GM21390 (cell line): ENCODE data around the gene C1orf35.
A peak's percentile ranks its signal among the peaks of the same experiment; 100 is the strongest.

ENCODE experiments used
- ATAC-seq: cut with Tn5 transposase; IDR thresholded peaks from one replicate; pipeline ENCODE4 v1.9.1; 2021; ENCODE audit not compliant: unreplicated experiment

The C1orf35 gene

DNA sequence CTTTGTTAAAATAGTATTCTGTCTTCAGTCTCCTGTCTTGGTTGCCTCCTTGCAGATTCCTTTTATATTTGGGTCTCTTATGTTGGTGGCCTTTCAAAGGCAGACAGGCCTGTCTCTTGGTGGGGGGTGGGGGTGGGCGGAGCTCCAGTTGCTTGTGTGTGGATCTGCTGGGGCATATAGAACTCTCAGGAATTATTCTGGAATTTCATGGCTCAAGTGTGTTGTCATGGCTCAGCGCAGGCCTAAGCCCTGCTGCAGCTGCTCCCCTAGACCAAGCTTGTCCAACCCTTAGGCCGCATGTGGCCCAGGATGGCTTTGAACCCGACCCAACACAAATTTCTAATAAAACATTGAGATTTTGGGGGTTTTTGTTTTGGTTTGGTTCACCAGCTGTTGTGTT, 8.0 kb downstream of the C1orf35 start:
- ATAC-seq, result no peak

DNA sequence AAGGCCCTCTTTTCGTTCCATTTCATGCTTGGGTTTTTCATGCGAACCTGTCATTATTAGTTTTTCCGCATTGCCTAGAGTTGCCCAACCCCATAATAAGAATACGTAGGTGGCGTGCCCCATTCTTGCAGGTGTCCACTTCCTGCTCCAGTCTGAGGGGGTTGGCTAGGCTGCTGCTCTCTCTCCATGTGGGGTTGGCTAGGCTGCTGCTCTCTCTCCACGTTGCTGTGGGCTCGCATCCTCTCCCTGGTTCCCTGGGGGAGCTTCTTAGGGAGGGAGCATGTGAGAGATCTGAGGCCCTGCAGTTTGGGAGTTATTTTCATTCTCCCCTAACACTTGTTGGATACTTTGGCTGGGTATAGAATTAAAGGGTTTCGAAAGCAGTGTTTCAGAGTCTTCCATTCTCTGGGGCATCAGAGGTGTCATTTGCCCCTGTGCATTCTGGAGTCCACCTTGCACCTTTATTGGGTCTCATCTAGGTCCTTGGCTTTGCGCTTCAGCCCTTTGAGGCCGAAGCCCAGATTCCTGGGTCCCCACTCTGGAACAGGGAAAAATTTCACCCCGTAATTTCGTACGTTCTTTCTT, 8.6 kb downstream of the C1orf35 start:
- ATAC-seq, result no peak

DNA sequence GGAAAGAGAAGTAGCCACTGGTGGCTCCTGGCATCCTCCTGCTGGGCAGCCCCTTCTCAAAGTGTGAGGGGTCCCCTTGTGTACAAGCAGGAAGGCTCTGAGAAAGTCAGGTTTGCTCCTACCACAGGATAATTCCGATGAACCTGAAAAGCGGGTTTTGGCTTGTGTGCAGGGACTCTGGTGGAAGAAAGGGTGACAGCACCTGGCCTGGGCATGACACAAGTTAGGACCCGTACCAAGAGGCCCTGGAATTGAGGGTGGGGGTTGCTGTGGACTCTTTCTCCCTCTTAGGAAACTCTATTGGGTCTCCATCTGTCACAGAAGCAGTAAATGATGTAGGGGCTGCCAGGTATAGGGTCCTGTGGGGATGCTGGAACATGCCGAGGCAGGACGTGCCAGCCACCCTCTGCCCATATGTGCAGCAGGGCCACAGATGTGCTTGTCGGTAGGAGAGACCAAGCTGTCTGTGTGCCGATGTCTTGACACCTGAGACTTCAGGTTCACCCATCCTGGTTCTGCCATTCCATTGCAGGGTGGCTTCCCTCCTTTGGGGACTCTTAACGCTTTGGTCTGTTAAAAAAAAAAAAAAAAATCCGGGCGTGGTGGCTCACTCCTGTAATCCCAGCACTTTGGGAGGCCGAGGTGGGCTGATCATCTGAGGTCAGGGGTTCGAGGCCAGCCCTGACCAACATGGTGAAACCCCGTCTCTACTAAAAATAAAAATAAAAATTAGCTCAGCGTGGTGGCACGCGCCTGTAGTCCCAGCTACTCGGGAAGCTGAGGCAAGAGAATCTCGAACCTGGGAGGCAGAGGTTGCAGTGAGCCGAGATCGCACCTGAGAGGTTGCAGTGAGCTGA, 9.8 kb downstream of the C1orf35 start:
- ATAC-seq, result no peak

DNA sequence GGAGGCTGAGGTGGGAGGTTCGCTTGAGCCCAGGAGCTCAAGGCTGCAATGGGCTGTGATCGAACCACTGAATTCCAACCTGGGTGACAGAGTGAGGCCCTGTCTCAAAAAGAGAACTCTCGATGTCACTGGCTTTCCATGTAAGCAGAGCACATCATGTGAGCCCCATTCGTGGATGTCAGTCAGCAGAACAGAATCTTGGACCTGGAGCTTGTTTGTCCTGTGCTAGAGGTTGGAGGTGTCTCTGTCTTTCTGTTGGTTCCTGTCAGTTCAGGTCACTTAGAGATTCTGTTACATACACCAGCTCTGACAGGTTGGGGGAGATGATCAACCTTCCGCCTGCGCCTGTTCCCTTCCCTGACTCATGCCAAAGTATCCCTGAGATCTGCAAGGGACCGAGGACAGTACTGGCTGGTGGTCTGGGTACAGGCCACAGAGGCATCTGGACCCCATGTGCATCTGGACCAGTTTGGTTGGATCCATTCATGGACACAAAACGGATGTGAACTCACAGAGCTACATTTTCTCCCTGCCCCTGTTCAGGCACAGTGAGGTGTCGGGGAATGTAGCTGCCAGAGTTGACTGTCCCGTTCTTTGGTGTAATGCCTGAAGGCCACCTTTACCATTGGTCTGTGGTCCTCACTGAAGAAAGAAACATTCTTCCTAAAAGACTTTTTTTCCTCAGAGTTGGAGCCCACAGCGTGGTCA, 10.6 kb downstream of the C1orf35 start:
- no peak for ATAC-seq

DNA sequence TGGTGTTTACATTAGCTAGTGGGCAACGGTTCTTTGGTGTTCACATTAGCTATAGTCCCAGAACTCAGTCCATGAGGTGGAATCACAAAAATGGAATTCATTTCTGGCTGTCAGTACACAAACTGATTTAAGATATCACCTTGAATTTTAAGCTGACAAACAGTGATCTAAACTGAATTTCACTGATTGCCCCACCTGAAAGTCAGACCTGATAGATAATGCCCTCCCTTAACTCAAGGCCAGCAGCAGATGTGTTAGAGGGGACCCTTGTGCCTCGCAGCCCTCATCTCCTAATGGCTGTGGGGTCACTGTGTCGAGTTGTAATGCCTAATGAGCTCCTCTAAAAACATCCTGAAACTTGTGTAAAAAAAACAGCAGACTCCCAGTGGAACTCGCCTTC, 12.0 kb downstream of the C1orf35 start:
- ATAC-seq, result no peak

DNA sequence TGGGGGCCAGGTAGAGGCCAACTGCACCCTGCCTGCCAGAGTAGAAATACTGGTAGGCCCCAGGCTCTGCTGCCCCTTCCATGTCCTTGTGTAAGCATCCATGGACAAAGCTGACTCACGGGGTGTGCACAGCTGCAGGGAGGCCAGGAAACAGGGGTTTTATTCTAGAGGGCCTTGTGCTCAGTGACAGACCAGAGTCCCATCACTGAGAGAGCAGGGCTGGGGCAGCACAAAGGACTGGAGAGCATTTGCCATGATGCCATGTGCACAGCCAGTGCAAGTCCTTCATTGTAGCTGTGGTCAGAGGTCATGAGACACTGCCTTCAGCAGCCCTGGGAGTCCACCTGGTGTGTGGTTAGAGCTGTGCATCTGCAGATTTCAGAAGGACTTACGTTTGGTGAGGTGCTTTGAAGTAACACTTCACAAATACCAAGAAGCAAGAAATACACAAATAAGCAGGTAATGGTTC, 12.5 kb downstream of the C1orf35 start:
- ATAC-seq, result no peak

DNA sequence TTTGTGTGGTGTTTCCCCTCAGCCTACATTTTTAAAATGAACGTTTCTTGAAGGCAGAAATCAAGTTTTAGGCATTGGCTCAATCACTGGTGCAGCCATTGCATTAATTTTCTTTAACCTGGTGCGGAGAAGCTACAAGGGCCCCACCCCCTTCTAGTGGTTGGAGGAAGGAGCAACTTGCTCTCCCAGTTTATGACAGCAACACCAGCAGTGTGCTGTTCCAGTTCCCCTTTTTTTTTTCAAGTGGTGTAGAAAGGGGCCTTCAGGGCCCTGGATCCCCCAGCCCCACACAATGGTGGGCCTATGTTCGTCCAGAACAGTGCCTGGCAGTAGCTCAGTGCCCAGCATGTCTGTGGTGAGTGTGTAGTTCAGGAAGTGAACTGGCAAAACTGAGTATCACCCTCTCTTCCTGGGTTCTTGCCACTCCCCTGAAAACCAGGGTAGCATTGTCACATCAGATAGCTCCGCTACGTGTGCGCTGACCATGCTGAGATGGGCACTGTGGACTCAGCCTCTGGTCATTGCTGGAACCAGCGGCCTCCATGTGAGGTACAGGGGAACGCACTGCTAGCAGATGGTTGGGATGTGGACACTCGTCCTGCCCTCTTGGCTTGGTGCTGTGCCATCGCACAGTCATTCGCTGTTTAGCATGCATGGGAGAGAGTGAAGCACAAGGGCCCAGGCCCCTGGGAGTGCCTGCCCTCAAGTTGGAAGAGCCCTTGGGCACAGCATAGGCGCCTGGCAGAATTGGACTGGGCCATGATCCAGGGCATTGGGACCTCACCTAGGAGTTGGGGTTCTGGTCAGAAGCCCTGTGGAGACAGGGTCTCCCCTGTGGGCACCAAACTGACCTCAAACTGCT, 13.4 kb downstream of the C1orf35 start:
- ATAC-seq, result no peak

DNA sequence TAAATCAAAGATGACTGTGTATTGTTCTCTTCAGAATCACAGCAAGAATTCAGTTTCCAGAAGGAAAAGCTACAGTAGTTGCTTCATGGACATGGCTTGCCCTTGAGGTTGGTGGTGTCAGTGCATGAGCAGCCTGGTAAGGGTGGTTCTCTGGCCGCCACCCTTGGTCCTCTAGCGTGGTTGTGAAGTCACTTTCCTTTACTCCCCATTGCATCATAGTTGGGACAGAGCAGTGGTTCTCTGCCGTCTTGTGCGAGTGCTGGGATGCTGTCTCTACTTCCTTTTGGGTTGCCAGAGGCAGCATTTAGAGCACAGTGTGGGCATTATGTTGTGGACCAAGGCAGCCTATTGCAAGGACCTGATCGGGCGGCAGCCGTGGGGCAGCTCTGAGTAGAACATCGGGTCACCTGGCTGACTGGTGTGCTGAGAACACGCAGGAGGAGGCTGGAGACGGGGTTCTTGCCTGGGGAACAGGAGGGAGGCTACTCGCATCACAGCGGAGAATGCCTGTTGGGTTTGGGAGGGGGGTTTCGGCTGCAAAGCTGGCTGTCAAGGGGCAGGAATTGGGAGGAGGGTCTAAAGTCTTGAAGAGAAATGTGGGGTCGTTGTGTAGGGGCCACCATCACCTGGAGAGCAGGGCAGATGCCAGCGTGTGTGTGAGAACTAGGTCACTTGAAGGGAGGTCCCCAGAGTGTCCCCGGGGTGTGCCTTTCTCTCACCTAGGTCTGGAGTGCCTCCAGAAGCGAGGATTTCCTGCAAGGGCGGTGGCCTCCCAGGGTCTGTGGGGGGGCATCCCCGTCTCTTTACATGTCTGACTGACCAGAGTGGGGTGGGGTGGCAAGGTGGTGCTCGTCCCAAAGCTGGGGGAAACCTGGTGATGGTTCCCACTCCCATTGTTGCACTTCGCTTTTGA, 14.3 kb downstream of the C1orf35 start:
- ATAC-seq, result no peak

DNA sequence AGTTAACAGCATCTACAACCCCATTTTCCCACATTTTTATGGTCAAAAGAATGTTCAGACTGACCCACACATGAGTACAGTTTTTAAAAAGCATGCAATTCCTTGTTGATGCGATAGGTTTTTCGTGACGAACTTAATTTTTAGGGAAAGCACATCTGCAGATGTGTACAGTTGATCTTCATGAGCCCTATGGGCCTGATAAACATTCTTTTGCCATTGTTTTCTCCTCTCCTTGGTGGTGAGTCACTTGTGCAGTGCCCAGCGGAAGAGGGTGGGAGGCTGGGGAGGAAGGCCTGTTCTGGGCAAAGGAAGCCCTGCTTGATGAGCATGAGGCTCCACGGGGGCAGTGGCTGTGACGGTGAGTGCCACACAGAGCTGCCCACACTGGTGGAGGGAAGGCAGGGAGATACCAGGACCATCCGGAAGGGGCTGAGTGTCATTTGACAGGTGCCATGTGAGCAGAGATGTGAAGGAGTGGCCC, 15.3 kb downstream of the C1orf35 start:
- ATAC-seq, result no peak

DNA sequence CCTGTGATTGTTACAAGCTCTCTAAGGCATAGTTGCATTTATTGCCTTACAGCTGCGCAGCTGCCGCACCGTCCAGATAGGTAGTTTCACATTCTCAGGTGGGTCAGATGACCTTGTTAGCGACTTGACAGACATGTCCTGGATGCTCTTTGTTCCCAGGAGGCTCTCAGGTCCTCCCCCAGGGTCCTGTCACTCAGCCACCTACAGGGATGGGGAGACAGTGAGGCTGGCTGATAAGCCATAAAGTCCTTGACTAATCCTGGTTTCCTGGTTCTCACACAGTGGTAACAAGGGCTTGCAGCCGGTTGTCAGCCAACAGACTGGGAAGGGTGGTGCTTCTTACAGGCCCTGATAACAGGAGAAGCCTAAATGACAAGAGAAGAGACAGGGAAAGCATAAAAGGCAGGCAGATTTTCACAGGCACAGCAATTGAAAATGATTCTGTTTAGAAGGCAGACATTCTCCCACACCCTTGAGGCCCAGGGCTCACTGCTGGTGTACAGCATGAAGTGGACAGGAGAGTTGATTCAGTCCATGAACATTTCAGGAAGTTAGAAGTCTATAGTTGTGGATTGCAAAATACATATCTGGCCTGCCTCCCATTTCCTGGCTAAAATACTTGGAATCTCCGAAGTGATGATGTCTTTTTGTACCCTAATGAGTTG, 17.7 kb downstream of the C1orf35 start:
- no peak for ATAC-seq

DNA sequence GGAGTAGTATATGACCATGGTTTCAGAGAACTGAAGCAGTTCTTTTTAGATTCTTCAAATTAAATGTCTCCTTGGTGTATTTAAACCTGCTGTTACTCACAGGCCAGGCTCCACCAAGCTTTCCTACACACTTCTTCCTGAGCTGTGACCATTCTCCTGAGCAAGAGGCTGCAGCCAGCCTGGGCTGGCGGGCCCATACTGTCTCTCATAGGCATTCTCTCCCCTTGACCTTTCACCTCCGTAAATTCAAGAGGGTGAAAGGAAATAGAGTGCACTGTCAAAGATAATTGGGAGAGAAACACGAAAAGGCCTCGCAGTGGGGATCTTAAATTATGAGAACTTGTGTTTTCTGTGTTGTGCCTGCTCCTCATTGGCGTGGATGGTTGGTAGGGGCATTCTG, 18.3 kb downstream of the C1orf35 start:
- ATAC-seq, result no peak

DNA sequence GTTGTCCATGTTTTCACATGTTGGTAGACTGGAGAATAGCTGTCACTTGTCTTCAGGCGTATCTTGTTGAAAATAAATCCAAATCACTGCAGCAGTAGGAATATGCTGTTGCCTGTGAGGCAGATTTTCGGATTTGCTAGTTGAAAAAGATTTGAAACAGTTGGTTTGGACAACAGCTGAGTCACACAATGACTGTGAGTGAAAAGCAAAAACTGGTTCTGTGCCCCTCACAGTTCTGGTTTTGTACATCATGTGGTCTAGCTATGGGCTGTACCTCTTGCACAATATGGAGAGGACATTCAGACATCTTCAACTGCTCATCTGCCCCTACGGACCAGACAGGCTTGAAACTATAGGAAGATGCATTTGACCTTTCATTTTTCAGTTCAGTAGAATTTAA, 18.8 kb downstream of the C1orf35 start:
- ATAC-seq, result no peak

DNA sequence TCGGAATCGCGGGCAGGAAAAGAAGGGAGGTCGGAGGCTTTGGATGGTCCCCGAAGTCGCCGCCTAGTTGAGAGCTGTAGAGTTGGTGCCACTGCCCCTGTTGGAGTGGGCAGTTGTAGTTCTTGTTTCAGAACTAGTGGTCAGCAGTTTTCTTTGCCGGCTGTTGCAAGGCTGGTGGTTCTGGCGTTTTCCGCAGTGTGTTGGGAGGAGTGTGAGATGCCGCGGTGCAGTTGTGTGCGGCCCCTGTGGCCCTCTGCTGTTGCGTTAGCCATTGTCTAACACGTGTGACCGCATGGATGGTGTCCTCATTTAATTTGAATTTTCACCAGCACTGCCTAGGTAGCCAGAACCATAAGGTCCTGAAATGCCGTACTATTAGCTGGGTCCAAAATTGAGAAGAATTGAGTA, 19.2 kb downstream of the C1orf35 start:
- no peak for ATAC-seq

DNA sequence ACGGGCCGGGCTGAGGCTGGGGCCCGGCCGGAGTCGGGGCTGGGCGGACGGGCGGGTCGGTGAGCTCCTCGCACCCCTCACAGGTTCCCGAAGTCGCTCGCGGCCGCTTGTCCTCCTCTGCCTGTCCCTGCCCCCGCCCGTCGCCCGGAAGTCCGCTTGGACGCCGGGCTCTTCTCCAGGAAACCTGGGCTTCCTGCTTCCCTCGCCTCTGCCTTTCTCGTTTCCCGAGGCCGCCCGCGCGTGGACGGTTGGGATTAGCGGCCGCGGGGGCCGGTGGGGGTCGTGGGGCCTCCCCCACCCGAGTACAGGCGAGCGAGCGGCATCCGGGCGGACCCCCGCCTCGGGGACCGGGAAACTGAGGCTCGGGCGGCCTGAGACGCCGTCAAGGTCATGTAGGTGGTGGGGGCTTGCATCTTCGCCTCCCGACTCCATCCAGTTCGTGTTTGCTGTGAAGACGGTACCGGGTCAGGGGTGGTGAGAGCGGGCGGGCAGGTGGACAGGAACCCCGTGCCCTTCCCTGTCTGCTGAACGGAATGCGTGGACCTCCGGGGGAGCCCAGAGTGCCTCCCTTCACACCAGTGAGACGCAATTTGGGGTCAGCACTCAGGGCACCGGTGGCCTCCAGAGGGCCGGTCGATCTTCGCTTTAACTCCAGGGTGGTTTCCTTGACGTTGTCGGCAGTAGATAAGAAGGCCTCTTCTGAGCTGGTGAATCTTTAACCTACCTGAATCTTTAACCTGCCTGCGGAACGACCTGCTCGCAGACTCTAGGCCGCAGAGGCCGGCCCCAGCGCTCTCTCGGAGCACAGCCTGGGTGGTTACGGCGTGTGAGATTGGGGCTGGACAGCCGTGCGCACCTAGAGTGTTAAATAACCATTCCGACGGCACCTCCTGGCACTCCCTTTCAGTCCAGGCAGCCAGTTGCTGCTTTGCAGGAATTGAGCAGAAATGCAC, 19.9 kb downstream of the C1orf35 start:
- peak; percentile 9 for ATAC-seq

DNA sequence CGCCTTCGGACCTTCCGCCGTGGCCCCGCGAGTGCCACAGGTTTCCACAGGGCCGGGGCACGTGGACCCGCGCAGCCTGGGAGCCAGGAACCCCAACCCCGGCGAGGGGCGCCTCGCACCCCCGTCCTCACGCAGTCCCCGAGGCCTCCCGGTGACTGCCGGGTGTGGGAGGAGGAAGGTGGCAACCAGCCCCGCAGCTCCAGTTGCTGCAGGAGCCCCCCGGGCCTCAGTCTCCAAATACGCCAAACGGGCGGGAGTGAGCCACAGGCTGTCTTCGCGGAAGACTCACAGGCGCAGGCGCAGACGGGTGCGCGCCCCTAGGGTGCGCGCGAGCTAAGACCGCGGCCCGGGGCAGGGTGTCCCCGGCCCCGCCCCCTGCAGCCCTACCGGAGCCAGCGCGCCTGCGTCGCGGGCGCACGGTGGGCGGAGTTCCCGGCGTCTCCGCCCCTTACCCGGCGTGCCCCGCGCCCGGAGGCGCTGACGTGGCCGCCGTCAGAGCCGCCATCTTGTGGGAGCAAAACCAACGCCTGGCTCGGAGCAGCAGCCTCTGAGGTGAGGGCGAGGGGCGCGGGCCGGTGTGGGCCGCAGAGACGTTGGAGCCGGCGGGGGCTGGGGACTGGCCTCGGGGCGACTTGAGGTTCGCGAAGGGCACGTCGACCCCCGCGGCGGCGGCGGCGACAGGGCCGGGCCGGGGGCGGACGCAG, 20.8 kb downstream of the C1orf35 start, which contains the start of gene ARF1:
ARF1 (plus strand) TSS at position 495 of the 704 bp plus-strand sequence. CDS start 14,407 bp downstream, outside the sequence.
- ATAC-seq, result peak; percentile 78

DNA sequence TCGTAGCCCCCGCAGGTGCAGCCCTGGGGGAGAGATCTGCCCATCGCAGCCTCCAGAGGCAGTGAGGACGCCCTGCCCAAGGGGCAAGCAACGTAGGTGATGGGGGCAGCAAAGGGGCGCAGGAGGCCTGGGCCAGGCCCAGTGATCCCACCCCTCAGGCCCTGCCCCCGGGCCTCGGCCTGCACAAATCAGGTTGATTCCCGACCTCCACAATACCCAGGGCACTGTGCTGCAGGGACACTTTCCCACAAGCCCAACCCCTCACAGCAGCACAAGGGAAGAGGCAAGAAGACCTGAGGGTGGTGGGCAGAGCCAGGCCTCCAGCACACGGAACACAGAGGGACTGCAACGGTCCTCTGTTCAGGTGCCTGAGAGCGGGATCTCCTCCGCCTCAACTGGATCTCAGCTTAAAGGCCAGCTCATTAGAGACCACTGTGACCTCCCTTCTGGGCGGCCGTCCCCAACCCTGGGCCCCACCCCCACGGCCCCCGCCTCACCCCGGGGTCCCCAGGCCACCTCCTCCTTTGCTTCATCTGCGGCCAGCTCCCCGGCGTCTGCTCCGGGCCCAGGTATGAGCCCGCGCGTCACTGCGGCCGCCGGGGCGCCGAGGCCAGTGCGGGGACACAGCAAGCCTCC, 21.4 kb downstream of the C1orf35 start:
- ATAC-seq, result peak; percentile 2

DNA sequence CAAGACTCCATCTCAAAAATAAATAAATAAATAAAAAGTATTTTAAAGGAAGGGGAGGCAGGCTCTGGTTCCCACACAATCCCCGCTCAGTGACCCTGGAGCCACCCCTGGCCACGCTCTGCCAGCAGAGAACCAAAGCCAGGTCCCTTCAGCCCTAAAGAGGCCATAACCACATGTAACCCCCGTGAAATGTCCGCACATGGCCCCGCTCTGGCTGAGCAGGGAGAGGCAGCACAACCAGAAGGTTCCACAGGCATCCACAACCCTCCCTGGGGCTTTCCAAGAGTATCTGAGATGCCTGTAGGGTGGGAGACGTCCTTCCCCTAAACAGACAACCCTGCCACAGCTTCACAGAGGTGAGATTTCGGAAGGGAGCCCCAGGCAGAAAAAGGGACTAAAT, 22.0 kb downstream of the C1orf35 start:
- no peak for ATAC-seq
